Liver (tissue), 3 donors: ENCODE data around the gene OSMR.

Experiments
- CTCF ChIP-seq: fragments of 150-350 bp; IDR thresholded peaks from 2 replicates; pipeline ENCODE4 v1.5.1; 2017; ENCODE audit warnings: improper control_type of control experiment, low read depth, low read length; ENCODE audit not compliant: missing input control
- EGR1 ChIP-seq, 2 donors: IDR thresholded peaks; 2 replicates each; pipeline ENCODE4 v1.6.1; 2016 to 2018; ENCODE audit warnings: antibody characterized with exemption in 2 of 2, low read depth in 2 of 2
- JUND ChIP-seq, 2 donors: IDR thresholded peaks; 2 replicates each; pipeline ENCODE4 v1.6.1; 2016; ENCODE audit warnings: antibody characterized with exemption in 2 of 2
- MAX ChIP-seq: IDR thresholded peaks from 2 replicates; pipeline ENCODE4 v1.6.1; 2016; ENCODE audit warnings: antibody characterized with exemption
- RAD21 ChIP-seq, 2 donors: IDR thresholded peaks; 2 replicates each; pipeline ENCODE4 v1.6.1; 2016; ENCODE audit warnings: antibody characterized with exemption in 2 of 2, mild to moderate bottlenecking in 2 of 2
- REST ChIP-seq: IDR thresholded peaks from 2 replicates; pipeline ENCODE4 v1.6.1; 2016; ENCODE audit warnings: antibody characterized with exemption, mild to moderate bottlenecking
- RXRA ChIP-seq, 2 donors: IDR thresholded peaks; 2 replicates each; pipeline ENCODE4 v1.6.1; 2017 to 2018; ENCODE audit warnings: antibody characterized with exemption in 2 of 2, mild to moderate bottlenecking in 1 of 2
- YY1 ChIP-seq: IDR thresholded peaks from 2 replicates; pipeline ENCODE4 v1.6.1; 2016; ENCODE audit warnings: antibody characterized with exemption, mild to moderate bottlenecking
- donor health status: healthy.
- donor health status: healthy.

- TF ChIP-seq MAX (no peak), CTCF (no peak), YY1 (no peak), RAD21 (IDR thresholded peaks at IDR 0.05) (no peak), REST (no peak), JUND (IDR thresholded peaks at IDR 0.05) (no peak), EGR1 (IDR thresholded peaks at IDR 0.05; ENCODE audit: low read depth in 2 of 2) (no peak), RXRA (IDR thresholded peaks at IDR 0.05) (no peak)
These were observed 8.4 kb upstream of the OSMR start for GRCh38 chr5:38837416-38837815.
